WTC11 (cell line): Measurements from ENCODE around the gene NFIX. TPM values are rescaled to one million over a fixed set of nuclear protein-coding genes. Genes with fewer than 3 reads are reported as not detected.
A peak's percentile ranks its signal among the peaks of the same experiment; 100 is the strongest.

Experiments
- ATAC-seq: fragments of 200-7000 bp; cut with Tn5 transposase; 2 replicates; pipeline ENCODE4 v1.10.0; 2021; ENCODE audit warnings: mild to moderate bottlenecking, moderate library complexity
- CTCF ChIA-PET: fragments of 300-600 bp; sonication (Branson Sonifier 250); formaldehyde crosslinking; loops from one replicate; lab custom pipeline; 2021; ENCODE audit warnings: antibody characterized with exemption; lab: Charles Lee
- POLR2A ChIA-PET: fragments of 350-600 bp; sonication (Branson Sonifier 250); formaldehyde crosslinking; loops from one replicate; lab custom pipeline; 2021; ENCODE audit warnings: antibody characterized with exemption; lab: Charles Lee
- DNase-seq: peaks from one replicate; pipeline ENCODE4 v3.0.0; 2021; ENCODE audit warnings: low spot score
- H3K27ac Mint-ChIP-seq: 2 replicates; pipeline ENCODE4 v1.8.0; 2021; ENCODE audit warnings: mixed read lengths
- H3K27me3 Mint-ChIP-seq: 2 replicates; pipeline ENCODE4 v1.8.0; 2021; ENCODE audit warnings: low read depth, mild to moderate bottlenecking, moderate library complexity, mixed read lengths
- H3K36me3 Mint-ChIP-seq: 2 replicates; pipeline ENCODE4 v1.8.0; 2021; ENCODE audit warnings: mixed read lengths
- H3K4me1 Mint-ChIP-seq: 2 replicates; pipeline ENCODE4 v1.8.0; 2022; ENCODE audit warnings: mixed read lengths
- H3K4me3 Mint-ChIP-seq: 2 replicates; pipeline ENCODE4 v1.8.0; 2021; ENCODE audit warnings: mild to moderate bottlenecking, moderate library complexity, mixed read lengths
- H3K9me3 Mint-ChIP-seq: 2 replicates; pipeline ENCODE4 v1.8.0; 2021; ENCODE audit warnings: mixed read lengths
- CBFB ChIP-seq: sonication (generic); formaldehyde crosslinking; IDR thresholded peaks from 2 replicates; pipeline ENCODE4 v1.8.1; 2022; ENCODE audit warnings: mild to moderate bottlenecking, low read depth, missing genetic modification reagents
- FOXK1 ChIP-seq: sonication (generic); formaldehyde crosslinking; IDR thresholded peaks from 2 replicates; pipeline ENCODE4 v1.8.0; 2022; ENCODE audit warnings: mild to moderate bottlenecking, moderate library complexity, missing genetic modification reagents
- HMGXB4 ChIP-seq: sonication (generic); formaldehyde crosslinking; IDR thresholded peaks from 2 replicates; pipeline ENCODE4 v1.8.1; 2023; ENCODE audit warnings: mild to moderate bottlenecking, moderate library complexity, missing genetic modification reagents
- KAT7 ChIP-seq: sonication (generic); formaldehyde crosslinking; IDR thresholded peaks from 2 replicates; pipeline ENCODE4 v1.8.1; 2023; ENCODE audit warnings: missing genetic modification reagents, mild to moderate bottlenecking, borderline replicate concordance
- MLX ChIP-seq: sonication (generic); formaldehyde crosslinking; IDR thresholded peaks from 2 replicates; pipeline ENCODE4 v1.8.1; 2023; ENCODE audit warnings: mild to moderate bottlenecking, missing genetic modification reagents, moderate library complexity
- NFATC4 ChIP-seq: fragments of 250-450 bp; sonication (Bioruptor Pico); IDR thresholded peaks from 2 replicates; pipeline ENCODE4 v1.9.0; 2021; ENCODE audit warnings: mild to moderate bottlenecking
- SP1 ChIP-seq: sonication (generic); formaldehyde crosslinking; conservative IDR thresholded peaks from 2 replicates; pipeline ENCODE4 v1.8.1; 2022; ENCODE audit warnings: missing genetic modification reagents
- TCF7 ChIP-seq: sonication (generic); formaldehyde crosslinking; IDR thresholded peaks from 2 replicates; pipeline ENCODE4 v1.8.0; 2022; ENCODE audit warnings: mild to moderate bottlenecking, low read depth, missing genetic modification reagents, moderate library complexity
- TP53 ChIP-seq: sonication (generic); formaldehyde crosslinking; IDR thresholded peaks from 2 replicates; pipeline ENCODE4 v1.8.1; 2023; ENCODE audit warnings: mild to moderate bottlenecking, missing genetic modification reagents
- USF2 ChIP-seq: sonication (generic); formaldehyde crosslinking; IDR thresholded peaks from 2 replicates; pipeline ENCODE4 v1.8.1; 2023; ENCODE audit warnings: mild to moderate bottlenecking, missing genetic modification reagents, moderate library complexity
- ZNF121 ChIP-seq: sonication (generic); formaldehyde crosslinking; IDR thresholded peaks from 2 replicates; pipeline ENCODE4 v1.8.0; 2023; ENCODE audit warnings: missing genetic modification reagents
- ZNF138 ChIP-seq: sonication (generic); formaldehyde crosslinking; conservative IDR thresholded peaks from 2 replicates; pipeline ENCODE4 v1.8.1; 2022; ENCODE audit warnings: mild to moderate bottlenecking, moderate library complexity, missing genetic modification reagents
- ZNF281 ChIP-seq: sonication (generic); formaldehyde crosslinking; IDR thresholded peaks from 2 replicates; pipeline ENCODE4 v1.8.0; 2023; ENCODE audit warnings: mild to moderate bottlenecking, missing genetic modification reagents
- ZNF317 ChIP-seq: sonication (generic); formaldehyde crosslinking; IDR thresholded peaks from 2 replicates; pipeline ENCODE4 v1.8.1; 2023; ENCODE audit warnings: low read depth, mild to moderate bottlenecking, moderate library complexity, missing genetic modification reagents, borderline replicate concordance
- ZNF425 ChIP-seq: fragments of 250-450 bp; sonication (Bioruptor Pico); conservative IDR thresholded peaks from 2 replicates; pipeline ENCODE4 v1.9.0; 2021; ENCODE audit warnings: mild to moderate bottlenecking
- ZNF512 ChIP-seq: sonication (generic); formaldehyde crosslinking; IDR thresholded peaks from 2 replicates; pipeline ENCODE4 v1.8.1; 2022; ENCODE audit warnings: missing genetic modification reagents, borderline replicate concordance
- total RNA-seq: library from RNA; stranded (reverse); gene quantifications from 3 replicates; pipeline ENCODE4 v1.2.3, GENCODE V29; 2021

NFIX gene
- total RNA-seq, 1 experiment from 2014 or later, result 1.4 TPM

- Mint-ChIP-seq H3K4me1 (peaks cover 52% of the 10 kb centered on the region), H3K27ac (peak within 1 kb of the TSS; percentile 98), H3K27me3 (no peaks in the 10 kb centered on the region; the same call in 1 of the 2 replicates), H3K36me3 (peaks cover 11% of the 10 kb centered on the region; the same call in 1 of the 2 replicates), H3K9me3 (no peaks in the 10 kb centered on the region), H3K4me3 (peak within 1 kb of the TSS; percentile 96)
- ATAC-seq, result peak; percentile 68
- CTCF ChIA-PET, result interaction anchor here (0.5 to 3.7 kb wide), 12 partner anchors 13 to 152 kb away, joined by 3 to 16 read pairs (median 6); partner anchors contain the start of genes IER2 and STX10
- POLR2A ChIA-PET, result interaction anchor here (0.5 to 3.3 kb wide), 11 partner anchors 9 to 227 kb away, joined by 3 to 30 read pairs (median 5); partner anchors contain the start of genes GCDH, IER2 and STX10
- TF ChIP-seq MLX (CRISPR knock-in tag) (no peak), ZNF317 (CRISPR knock-in tag) (no peak), TCF7 (CRISPR knock-in tag) (0 out of 2 replicates have a peak, but pooled peaks have one; percentile 58), FOXK1 (CRISPR knock-in tag) (peak; percentile 7; the same call in 1 of the 2 replicates), ZNF138 (CRISPR knock-in tag) (no peak), SP1 (CRISPR knock-in tag) (peak; percentile 93), USF2 (peak; percentile 58; the same call in 1 of the 2 replicates), ZNF121 (CRISPR knock-in tag) (peak; percentile 59; the same call in 1 of the 2 replicates), ZNF512 (CRISPR knock-in tag) (no peak)
- TF ChIP-seq, all 79 proteins: peak for 5
- DNase-seq, result peak; percentile 93
Measured at GRCh38 chr19:13117772-13118423, 122.6 kb downstream of the NFIX start, which contains the start of gene NACC1. TSS of gene NACC1 (plus strand) at chr19:13118264. CDS start at chr19:13135208, 16,944 bp downstream.

- peaks cover 57% of the 10 kb centered on the region for H3K4me1 Mint-ChIP-seq
- peak; percentile 77 for ATAC-seq
- H3K4me3 Mint-ChIP-seq, result peak overlapping the region; percentile 77
- no peaks in the 10 kb centered on the region for H3K9me3 Mint-ChIP-seq
- DNase-seq, result peak; percentile 96
- H3K27ac Mint-ChIP-seq, result no peak overlapping the region
- H3K36me3 Mint-ChIP-seq, result peaks cover 11% of the 10 kb centered on the region; the same call in 1 of the 2 replicates
- CTCF ChIA-PET, result interaction anchor here (0.7 to 3.7 kb wide), 14 partner anchors 10 to 153 kb away, joined by 3 to 16 read pairs (median 6); partner anchors contain the start of genes IER2 and STX10
- POLR2A ChIA-PET, result interaction anchor here (0.7 to 3.3 kb wide), 9 partner anchors 14 to 228 kb away, joined by 3 to 30 read pairs (median 5); partner anchors contain the start of genes GCDH, IER2 and STX10
- H3K27me3 Mint-ChIP-seq, result no peaks in the 10 kb centered on the region; the same call in 1 of the 2 replicates
- TF ChIP-seq HMGXB4 (CRISPR knock-in tag), result no peak
- peak; percentile 83 for TF ChIP-seq SP1 (CRISPR knock-in tag)
- no peak for TF ChIP-seq ZNF425
- TF ChIP-seq TP53 (CRISPR knock-in tag), result 0 out of 2 replicates have a peak, but pooled peaks have one; percentile 25
- no peak; the same call in 1 of the 2 replicates for TF ChIP-seq KAT7 (CRISPR knock-in tag)
- no peak for TF ChIP-seq MLX (CRISPR knock-in tag)
- TF ChIP-seq NFATC4 (CRISPR knock-in tag), result no peak
- TF ChIP-seq ZNF281 (CRISPR knock-in tag), result peak; percentile 85
- TF ChIP-seq CBFB (CRISPR knock-in tag), result no peak
Measured at GRCh38 chr19:13118424-13119193, 123.3 kb downstream of the NFIX start.
